Endothelial cell of umbilical vein (primary cell): ENCODE measurements around the gene CMTM4. TPM values are rescaled to one million over a fixed set of nuclear protein-coding genes. Genes with fewer than 3 reads are reported as not detected.

Source experiments
- BruUV-seq: library from RNA; stranded (reverse); fragments of 400-500 nt; replicated peaks from 2 replicates; lab custom pipeline; 2021; lab: Mats Ljungman, UMichigan
- CTCF ChIA-PET: fragments of 300-600, 350-600 bp; sonication (Branson Sonifier 250); formaldehyde crosslinking; loops from one replicate; lab custom pipeline; 2021; ENCODE audit warnings: antibody characterized with exemption, inconsistent platforms; lab: Charles Lee
- POLR2A ChIA-PET: fragments of 300-600, 350-600 bp; sonication (Branson Sonifier 250); formaldehyde crosslinking; loops from one replicate; lab custom pipeline; 2021; ENCODE audit warnings: antibody characterized with exemption, inconsistent platforms; lab: Charles Lee
- DNase-seq: peaks from one replicate; pipeline ENCODE4 v3.0.0-alpha.2; 2011; ENCODE audit warnings: low read depth, low spot score
- FAIRE-seq: peaks from 2 replicates; lab custom pipeline; 2011; peaks lifted over from hg19 to GRCh38; lab: Jason Lieb, UNC
- H2AFZ ChIP-seq: 2 replicates; pipeline ENCODE4 v1.6.0; 2012; ENCODE audit warnings: low read depth, low read length, control low read depth, inconsistent platforms
- H3K27ac ChIP-seq: 2 replicates; pipeline ENCODE4 v1.5.1; 2011; ENCODE audit warnings: low read depth, mild to moderate bottlenecking, control low read depth, low read length, moderate library complexity; ENCODE audit not compliant: insufficient read depth
- H3K27me3 ChIP-seq, 2 experiments: 2 replicates each; pipeline versions ENCODE4 v1.6.0 to v1.6.1; 2011; ENCODE audit warnings: low read length in 2 of 2, mixed read lengths in 1 of 2; ENCODE audit not compliant: control insufficient read depth in 2 of 2, insufficient read depth in 2 of 2
- H3K36me3 ChIP-seq, 2 experiments: 2 replicates in 1 of 2; 3 replicates in 1 of 2; pipeline ENCODE4 v1.5.1; 2011; ENCODE audit warnings: low read length in 2 of 2, mild to moderate bottlenecking in 1 of 2, moderate library complexity in 1 of 2; ENCODE audit not compliant: control insufficient read depth in 2 of 2, insufficient read depth in 2 of 2; ENCODE audit errors: extremely low read depth in 1 of 2
- H3K4me1 ChIP-seq: 3 replicates; pipeline ENCODE4 v1.5.1; 2011; ENCODE audit warnings: mild to moderate bottlenecking, low read length; ENCODE audit not compliant: control insufficient read depth, insufficient read depth; ENCODE audit errors: extremely low read depth
- H3K4me2 ChIP-seq: 2 replicates; pipeline ENCODE4 v1.6.1; 2011; ENCODE audit warnings: low read length, control low read depth, mixed read lengths; ENCODE audit not compliant: insufficient read depth
- H3K4me3 ChIP-seq, 3 experiments: fragments of 200-600 bp in 1 of 3; sonication (generic), shearing (Covaris generic) in 1 of 3; replicated peaks in 1 of 3; 2 replicates each; pipeline ENCODE4 v1.5.1; 2011 to 2016; ENCODE audit warnings: control low read depth in 3 of 3, low read length in 3 of 3, mild to moderate bottlenecking in 2 of 3, inconsistent platforms in 1 of 3, low read depth in 1 of 3, moderate library complexity in 1 of 3; ENCODE audit not compliant: insufficient read depth in 1 of 3
- H3K79me2 ChIP-seq: 2 replicates; pipeline ENCODE4 v1.6.0; 2012; ENCODE audit warnings: low read length, inconsistent platforms; ENCODE audit not compliant: control insufficient read depth, insufficient read depth
- H3K9ac ChIP-seq: replicated peaks from 2 replicates; pipeline ENCODE3; 2011; ENCODE audit warnings: low read length, control low read depth; ENCODE audit not compliant: insufficient read depth; ENCODE audit errors: extremely low read depth
- H3K9me1 ChIP-seq: replicated peaks from 3 replicates; pipeline ENCODE4 v1.6.0; 2011; ENCODE audit warnings: mild to moderate bottlenecking, low read length; ENCODE audit not compliant: control insufficient read depth, insufficient read depth; ENCODE audit errors: extremely low read depth
- H3K9me3 ChIP-seq: replicated peaks from 2 replicates; pipeline ENCODE4 v1.5.1; 2012; ENCODE audit warnings: low read length, inconsistent platforms; ENCODE audit not compliant: control insufficient read depth, insufficient read depth
- H4K20me1 ChIP-seq: replicated peaks from 2 replicates; pipeline ENCODE3; 2011; ENCODE audit warnings: mild to moderate bottlenecking, low read length; ENCODE audit not compliant: control insufficient read depth, insufficient read depth; ENCODE audit errors: extremely low read depth
- EZH2 ChIP-seq: IDR thresholded peaks from 2 replicates; pipeline ENCODE4 v1.6.1; 2012; ENCODE audit warnings: borderline replicate concordance, low read depth, mild to moderate bottlenecking, moderate library complexity, low read length, inconsistent platforms; ENCODE audit not compliant: severe bottlenecking
- FOS ChIP-seq: IDR thresholded peaks from 2 replicates; pipeline ENCODE4 v1.6.1; 2011; ENCODE audit warnings: mild to moderate bottlenecking, low read length, moderate library complexity, borderline replicate concordance; ENCODE audit not compliant: insufficient read depth
- GATA2 ChIP-seq: IDR thresholded peaks from 2 replicates; pipeline ENCODE4 v1.7.0; 2011; ENCODE audit warnings: low read depth, mild to moderate bottlenecking, moderate library complexity, mixed read lengths, low read length; ENCODE audit not compliant: insufficient read length, insufficient read depth
- JUN ChIP-seq: IDR thresholded peaks from 2 replicates; pipeline ENCODE4 v1.6.1; 2011; ENCODE audit warnings: borderline replicate concordance, low read depth; ENCODE audit not compliant: insufficient read length, insufficient read depth
- MYC ChIP-seq: IDR thresholded peaks from one replicate; pipeline ENCODE4 v1.6.1; 2011; ENCODE audit warnings: mild to moderate bottlenecking, low read depth, low read length
- POLR2A ChIP-seq: IDR thresholded peaks from 2 replicates; pipeline ENCODE4 v1.6.1; 2012; ENCODE audit warnings: low read depth, mild to moderate bottlenecking, control low read depth, low read length
- POLR2AphosphoS5 ChIP-seq: IDR thresholded peaks from 2 replicates; pipeline ENCODE4 v1.6.1; 2012; ENCODE audit warnings: low read depth, mild to moderate bottlenecking, control low read depth, low read length, moderate library complexity; ENCODE audit not compliant: insufficient read depth
- dilution Hi-C: fragments of 300-500 bp; cut with MboI; formaldehyde crosslinking; loops from one replicate; pipeline ENCODE4 v1.15.0; 2019; ENCODE audit warnings: low sequenced_read_pairs; ENCODE audit not compliant: extremely low pct_ligation_motif_present
- intact Hi-C: fragments of 100-400 bp; cut with micrococcal nuclease; formaldehyde crosslinking; loops from one replicate; pipeline ENCODE4 v1.10.0; 2022
- polyA plus RNA-seq, 4 experiments: library from polyadenylated mRNA; depleted of rRNA in 3 of 4; stranded (reverse) in 3 of 4; unstranded in 1 of 4; fragments of >200 nt; gene quantifications; 2 replicates each; pipeline versions ENCODE4 v1.2.1 to v1.2.3, GENCODE V29; 2011 to 2012; ENCODE audit warnings: missing spikeins in 1 of 4
- total RNA-seq: library from RNA; stranded (reverse); gene quantifications from 2 replicates; pipeline ENCODE4 v1.2.3, GENCODE V29; 2021
- TF ChIP-seq, protein P1 (sequence below), 2 donors: IDR thresholded peaks; 1 replicate in 1 of 2; 2 replicates in 1 of 2; pipeline ENCODE4 v1.5.1; 2011; ENCODE audit warnings: low read length in 2 of 2, mild to moderate bottlenecking in 2 of 2, moderate library complexity in 2 of 2, control low read depth in 1 of 2, inconsistent platforms in 1 of 2, low read depth in 1 of 2; ENCODE audit not compliant: insufficient read depth in 1 of 2; ENCODE audit errors: extremely low read depth in 1 of 2
- TF ChIP-seq, protein P2 (sequence below): IDR thresholded peaks from 2 replicates; pipeline ENCODE4 v1.6.1; 2011; ENCODE audit not compliant: insufficient read depth, insufficient read length

CMTM4 gene
- total and polyA plus RNA-seq, 2 donors (not counting 3 experiments of a cell fraction or from before 2014, with no cell fraction given), result 9.0 to 10.7 TPM

DNA sequence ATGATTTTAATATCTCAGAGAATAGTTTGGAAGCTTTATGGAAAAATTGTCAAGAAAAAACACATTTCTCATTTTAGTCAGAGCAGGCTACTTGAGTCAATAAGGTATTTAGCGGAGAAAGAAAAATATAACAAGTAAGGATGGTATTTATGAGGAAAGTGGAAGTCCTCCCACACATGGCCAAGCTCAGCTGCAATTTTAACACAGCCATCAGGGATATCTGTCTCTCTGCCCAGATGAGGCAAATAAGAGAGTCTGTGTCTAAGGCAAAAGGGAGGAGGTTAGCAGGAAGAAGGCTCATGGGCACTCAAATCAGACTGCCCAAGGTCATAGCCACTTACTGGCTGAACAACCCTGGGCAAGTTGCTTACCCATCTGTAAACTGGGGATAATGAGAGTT, 122.5 kb downstream of the CMTM4 start:
- dilution Hi-C loops, result no loop called here
- no peaks in the 10 kb centered on the region for H3K79me2 ChIP-seq
- intact Hi-C loops, result no loop called here
- no TSS peak for BruUV-seq
- H3K9me1 ChIP-seq, result no peaks in the 10 kb centered on the region
- H3K4me2 ChIP-seq, result no peak overlapping the region
- no peaks in the 10 kb centered on the region for H3K36me3 ChIP-seq
- ChIA-PET POLR2A (no interaction called here), CTCF (interaction anchor here (1.0 to 1.8 kb wide), 4 partner anchors 10 to 58 kb away, joined by 3 to 9 read pairs (median 4); no protein-coding TSS in a partner anchor)
- TF ChIP-seq, protein P1, sequence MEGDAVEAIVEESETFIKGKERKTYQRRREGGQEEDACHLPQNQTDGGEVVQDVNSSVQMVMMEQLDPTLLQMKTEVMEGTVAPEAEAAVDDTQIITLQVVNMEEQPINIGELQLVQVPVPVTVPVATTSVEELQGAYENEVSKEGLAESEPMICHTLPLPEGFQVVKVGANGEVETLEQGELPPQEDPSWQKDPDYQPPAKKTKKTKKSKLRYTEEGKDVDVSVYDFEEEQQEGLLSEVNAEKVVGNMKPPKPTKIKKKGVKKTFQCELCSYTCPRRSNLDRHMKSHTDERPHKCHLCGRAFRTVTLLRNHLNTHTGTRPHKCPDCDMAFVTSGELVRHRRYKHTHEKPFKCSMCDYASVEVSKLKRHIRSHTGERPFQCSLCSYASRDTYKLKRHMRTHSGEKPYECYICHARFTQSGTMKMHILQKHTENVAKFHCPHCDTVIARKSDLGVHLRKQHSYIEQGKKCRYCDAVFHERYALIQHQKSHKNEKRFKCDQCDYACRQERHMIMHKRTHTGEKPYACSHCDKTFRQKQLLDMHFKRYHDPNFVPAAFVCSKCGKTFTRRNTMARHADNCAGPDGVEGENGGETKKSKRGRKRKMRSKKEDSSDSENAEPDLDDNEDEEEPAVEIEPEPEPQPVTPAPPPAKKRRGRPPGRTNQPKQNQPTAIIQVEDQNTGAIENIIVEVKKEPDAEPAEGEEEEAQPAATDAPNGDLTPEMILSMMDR (IDR thresholded peaks at IDR 0.05; ENCODE audit: extremely low read depth in 1 of 2, insufficient read depth in 1 of 2, low read depth in 1 of 2, low read length in 2 of 2), result no peak
- TF ChIP-seq JUN (no peak), POLR2A (no peak), MYC (no peak), POLR2AphosphoS5 (no peak), EZH2 (no peak), GATA2 (no peak), FOS (no peak)
- TF ChIP-seq, protein P2, sequence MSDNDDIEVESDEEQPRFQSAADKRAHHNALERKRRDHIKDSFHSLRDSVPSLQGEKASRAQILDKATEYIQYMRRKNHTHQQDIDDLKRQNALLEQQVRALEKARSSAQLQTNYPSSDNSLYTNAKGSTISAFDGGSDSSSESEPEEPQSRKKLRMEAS, result no peak
- no peak for DNase-seq
- H3K9ac ChIP-seq, result no peak overlapping the region
- no peak overlapping the region for H2AFZ ChIP-seq
- H3K4me1 ChIP-seq, result peaks cover 24% of the 10 kb centered on the region
- FAIRE-seq, result no peak
- no peaks in the 10 kb centered on the region for H4K20me1 ChIP-seq
- H3K4me3 ChIP-seq, result no peak overlapping the region
- no peak overlapping the region for H3K27ac ChIP-seq
- H3K27me3 ChIP-seq, result peaks cover 4 to 10% of the 10 kb centered on the region in 2 experiments
- no peaks in the 10 kb centered on the region for H3K9me3 ChIP-seq
